OCI-LY7 (cell line): ENCODE data around the gene LRRC55.

Source experiments
- CTCF ChIP-seq: fragments of 200-600 bp; sonication (generic); conservative IDR thresholded peaks from 2 replicates; pipeline ENCODE4 v1.5.1; 2014; ENCODE audit warnings: mild to moderate bottlenecking, antibody characterized with exemption, low read length, moderate library complexity, mixed read lengths
- EZH2phosphoT487 ChIP-seq: fragments of 200-600 bp; sonication (generic); IDR thresholded peaks from 2 replicates; pipeline ENCODE4 v1.6.1; 2018; ENCODE audit warnings: low read depth, borderline replicate concordance, mild to moderate bottlenecking, mixed run types, antibody characterized with exemption, low read length, moderate library complexity, mixed read lengths

GRCh38 chr11:57203882-57204480 lies 22.2 kb downstream of the LRRC55 start:
- TF ChIP-seq CTCF: no peak
- no peak for TF ChIP-seq EZH2phosphoT487
